GM21786 (cell line): ENCODE results near the gene EHF.
"Not testable (repeated sequence)": the region's sequence is repeated elsewhere in the genome, so short reads cannot be mapped to it uniquely, and the experiment has no call there.

ENCODE experiments used
- ATAC-seq: cut with Tn5 transposase; IDR thresholded peaks from one replicate; pipeline ENCODE4 v1.9.1; 2021; ENCODE audit not compliant: unreplicated experiment

EHF gene

DNA sequence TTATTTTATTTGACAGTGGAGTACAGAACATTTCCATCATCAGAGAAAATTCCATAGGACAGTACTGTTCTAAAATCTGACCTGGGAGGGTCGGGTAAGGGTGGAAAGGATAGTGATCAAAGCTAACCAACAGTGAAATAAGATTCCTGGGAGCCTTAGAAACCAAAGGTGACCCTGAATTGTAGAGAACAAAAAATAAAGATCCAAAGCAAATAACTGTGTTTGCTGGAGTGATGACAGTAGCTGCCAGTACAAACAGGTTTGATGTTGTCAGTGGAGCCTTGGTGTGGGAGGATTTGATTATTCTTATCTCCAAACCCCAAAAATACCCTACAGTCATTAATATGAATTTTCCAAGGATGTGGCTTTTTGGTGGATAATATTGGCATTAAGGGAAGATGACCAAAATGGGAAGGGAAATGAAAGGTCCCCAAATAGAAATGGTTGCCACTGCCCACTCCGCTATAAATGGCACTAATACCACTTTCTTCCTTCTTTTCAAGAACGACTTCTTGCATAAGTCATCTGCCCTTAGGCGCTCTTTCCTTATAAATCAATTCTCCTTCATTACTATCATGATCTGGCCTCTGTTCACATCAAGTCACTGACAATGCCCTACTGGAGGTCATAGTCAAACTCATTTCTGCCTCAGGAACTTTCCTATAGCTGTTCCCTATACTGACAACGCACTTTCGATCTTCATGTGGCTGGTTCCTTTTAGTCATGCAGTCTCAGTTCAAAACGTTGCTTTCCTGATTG, 44.4 kb downstream of the EHF start:
- ATAC-seq = no peak

- no peak for ATAC-seq
These were observed 47.1 kb downstream of the EHF start for GRCh38 chr11:34667810-34668582.

DNA sequence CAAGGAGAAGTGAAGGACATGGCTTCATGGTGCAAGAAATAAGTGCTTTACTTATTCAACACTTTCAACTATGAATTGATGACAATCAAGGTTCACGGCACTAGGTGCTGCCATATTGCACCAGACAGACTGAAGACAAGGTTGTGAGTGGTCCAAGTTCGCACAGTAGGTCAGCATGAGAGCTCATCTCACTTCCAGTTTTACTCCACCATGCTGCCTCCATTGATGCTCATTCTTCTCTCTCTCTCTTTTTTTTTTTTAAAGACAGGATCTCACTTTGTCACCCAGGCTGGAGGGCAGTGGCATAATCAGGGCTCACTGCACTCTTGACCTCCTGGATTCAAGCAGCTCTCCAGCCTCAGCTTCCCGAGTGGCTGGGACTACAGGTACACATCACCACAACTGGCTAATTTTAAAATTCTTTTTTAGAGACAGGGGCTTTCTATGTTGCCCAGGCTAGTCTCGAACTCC, 47.7 kb downstream of the EHF start:
- ATAC-seq = no peak

DNA sequence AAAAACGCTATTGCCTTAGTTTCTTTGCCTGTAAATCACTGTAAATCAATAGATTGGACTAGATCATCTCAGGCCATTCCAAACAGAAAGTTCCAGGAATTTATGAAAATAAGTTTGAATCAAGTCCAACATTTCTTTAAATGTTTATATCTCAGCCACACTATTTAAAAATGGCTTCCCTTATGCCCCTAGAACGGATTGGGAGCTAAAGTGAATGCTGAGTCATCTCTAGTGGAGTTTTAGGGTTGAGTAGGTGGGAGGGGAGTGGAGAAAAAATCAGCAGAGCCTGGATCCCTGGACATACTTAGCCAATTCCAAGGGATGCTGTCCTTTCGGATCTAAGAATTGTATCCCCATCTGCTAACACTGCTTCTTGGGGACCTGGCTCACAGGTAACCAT, 48.6 kb downstream of the EHF start:
- no peak for ATAC-seq

DNA sequence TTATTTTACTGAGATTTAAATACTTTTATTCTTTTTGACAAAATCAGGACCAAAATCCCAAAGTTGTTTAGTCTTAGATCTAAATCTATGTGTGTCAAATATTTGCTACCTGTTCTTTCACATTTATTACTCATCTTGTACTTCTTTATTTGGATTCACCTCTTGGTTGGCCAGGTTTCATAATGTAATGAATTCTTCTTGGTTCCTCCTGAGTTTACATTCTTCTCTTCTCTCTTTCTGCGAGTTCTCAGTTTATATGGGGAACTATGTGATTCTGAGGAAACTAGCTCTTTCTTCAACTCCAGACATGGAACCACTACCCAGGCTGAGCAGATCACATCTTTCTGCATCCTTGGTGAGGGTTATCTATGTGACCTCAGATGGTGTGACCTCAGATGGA, 50.2 kb downstream of the EHF start:
- no peak for ATAC-seq

DNA sequence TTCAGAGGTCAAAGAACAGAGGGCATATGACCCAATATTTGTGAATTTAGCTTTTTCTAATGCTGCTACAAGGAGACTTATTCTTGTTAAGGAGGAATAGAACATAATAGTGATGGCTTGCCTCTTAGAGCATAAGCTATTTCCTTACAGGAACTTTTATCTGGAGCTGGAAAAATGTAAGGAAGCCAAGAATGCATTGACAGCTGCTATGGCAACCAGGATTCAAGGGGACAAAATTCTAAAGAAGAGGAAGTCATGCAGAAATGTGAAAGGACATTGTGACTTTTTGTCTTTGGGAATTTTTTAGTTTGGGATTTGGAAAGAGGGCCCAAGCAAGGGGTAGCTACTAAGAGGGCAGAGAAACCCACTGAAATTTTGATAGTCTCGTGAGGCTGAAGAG, 51.1 kb downstream of the EHF start:
- no peak for ATAC-seq

DNA sequence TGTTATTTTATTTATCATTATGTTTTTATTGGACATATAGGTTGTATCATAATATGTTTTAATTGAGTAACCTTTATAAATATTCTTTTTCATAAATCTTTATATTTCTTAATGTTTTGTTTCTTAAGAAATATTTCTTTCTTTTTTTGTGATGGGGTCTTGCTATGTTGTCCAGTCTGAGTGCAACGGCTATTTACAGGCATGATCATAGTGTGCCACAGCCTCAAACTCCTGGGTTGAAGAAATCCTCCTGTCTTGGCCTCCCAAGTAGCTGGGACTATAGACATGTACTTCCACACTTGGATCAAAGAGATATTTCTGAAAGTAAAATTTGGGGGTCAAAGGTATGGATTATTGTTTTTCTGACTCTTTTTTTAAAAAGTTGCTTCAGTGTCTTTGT, 53.1 kb downstream of the EHF start:
- no peak for ATAC-seq

- no peak for ATAC-seq
These were observed 55.3 kb downstream of the EHF start for GRCh38 chr11:34676227-34676626.

- ATAC-seq = no peak
These were observed 58.8 kb downstream of the EHF start for GRCh38 chr11:34679681-34680080.

- ATAC-seq = no peak
These were observed 59.3 kb downstream of the EHF start for GRCh38 chr11:34680206-34680605.

DNA sequence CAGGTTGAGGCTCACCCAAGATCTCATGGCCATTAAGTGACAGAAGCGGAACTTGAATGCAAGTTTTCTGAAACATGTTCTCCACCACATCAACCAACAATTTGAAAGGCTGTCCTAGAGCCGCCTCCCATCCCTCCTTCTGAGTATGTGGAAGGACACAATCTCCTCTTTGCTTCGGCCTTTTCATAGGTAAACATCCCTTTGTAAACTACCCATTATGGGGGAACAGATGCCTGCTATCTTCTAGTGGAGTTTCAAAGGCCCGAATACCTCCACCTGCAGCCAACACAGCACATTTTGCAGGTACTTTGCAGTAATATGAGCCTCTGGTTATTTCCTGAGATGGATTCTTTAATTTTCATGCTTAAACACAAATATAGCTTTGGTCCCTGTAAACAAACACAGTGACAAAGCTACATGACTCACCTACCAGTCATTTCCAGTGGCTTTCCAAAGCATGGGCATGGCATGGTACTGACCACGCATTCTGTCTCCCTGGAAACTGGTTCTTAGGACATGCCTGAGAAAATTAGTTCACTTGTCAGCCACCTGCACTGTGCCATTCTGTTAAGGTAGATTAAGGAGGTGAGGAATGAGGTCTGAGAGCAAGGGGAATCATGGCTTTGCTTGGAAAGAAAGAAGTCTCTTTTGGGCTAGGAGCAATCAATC, 60.2 kb downstream of the EHF start:
- no peak for ATAC-seq

- ATAC-seq = no peak
These were observed 61.9 kb downstream of the EHF start for GRCh38 chr11:34682825-34683224.

- ATAC-seq = no peak
These were observed 62.5 kb downstream of the EHF start for GRCh38 chr11:34683396-34683795.

DNA sequence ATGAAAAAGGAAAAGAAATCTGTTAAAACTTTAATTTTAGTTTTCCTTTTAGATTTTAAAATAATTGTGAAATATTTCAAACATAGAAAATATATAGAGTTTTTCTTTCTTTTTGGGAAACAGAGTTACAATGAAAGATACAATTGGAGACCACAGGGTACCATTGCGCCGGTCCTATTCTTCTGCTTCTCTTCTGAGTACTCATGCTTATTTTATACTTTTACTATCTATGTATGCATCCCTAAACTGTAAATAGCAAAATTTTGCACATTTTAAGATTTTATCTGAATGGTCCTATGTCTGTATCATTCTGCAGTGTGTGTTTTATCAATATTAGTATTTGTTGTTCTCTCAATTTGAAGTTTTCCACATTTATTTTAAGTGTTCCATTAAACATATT, 65.0 kb downstream of the EHF start:
- ATAC-seq = no peak

DNA sequence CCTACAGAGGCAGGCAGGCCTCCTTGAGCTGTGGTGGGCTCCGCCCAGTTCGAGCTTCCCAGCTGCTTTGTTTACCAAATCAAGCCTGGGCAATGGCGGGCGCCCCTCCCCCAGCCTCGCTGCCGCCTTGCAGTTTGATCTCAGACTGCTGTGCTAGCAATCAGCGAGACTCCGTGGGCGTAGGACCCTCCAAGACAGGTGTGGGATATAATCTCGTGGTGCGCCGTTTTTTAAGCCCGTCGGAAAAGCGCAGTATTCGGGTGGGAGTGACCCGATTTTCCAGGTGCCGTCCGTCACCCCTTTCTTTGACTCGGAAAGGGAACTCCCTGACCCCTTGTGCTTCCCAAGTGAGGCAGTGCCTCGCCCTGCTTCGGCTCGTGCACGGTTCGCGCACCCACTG, 71.4 kb downstream of the EHF start:
- not testable (repeated sequence) for ATAC-seq

DNA sequence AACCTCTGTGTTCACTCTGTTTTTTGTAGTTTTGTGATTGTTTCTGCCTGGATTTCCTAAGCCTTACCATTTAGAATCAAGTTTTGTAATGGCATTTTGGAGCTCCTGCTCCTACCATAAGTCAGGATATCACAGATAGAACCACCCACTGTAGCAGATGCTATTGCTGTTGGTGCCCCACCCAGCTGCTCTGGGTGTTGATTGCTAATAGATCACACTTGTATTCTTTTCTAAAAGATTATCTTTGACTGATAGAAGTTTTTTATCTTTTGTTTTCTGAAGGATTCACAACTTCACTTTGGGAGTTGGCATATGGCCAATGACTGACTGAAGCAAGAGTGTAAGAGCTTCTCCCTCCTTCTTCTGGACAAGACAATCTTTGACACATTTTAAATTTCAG, 76.0 kb downstream of the EHF start:
- ATAC-seq = no peak

GRCh38 chr11:34706709-34707461, 86.0 kb downstream of the EHF start:
- no peak for ATAC-seq

DNA sequence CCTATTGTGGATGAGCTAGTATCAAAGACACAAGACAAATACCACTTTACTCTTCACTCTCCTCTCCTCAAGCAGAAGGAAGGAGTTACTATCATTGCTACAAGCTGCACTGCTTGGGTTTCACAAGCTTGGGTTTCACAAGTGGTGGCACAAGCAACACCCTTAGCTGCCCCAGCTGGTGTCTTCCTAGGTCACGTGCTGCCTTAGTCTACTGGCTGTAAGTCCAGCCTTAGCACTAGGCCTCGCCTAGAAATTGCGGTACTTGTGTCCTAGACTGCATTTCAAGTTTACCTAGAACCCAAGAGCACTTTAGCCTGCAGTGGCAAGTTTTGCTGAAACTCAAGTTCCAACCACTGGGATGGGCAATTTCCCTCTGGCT, 86.6 kb downstream of the EHF start:
- ATAC-seq = no peak
